GM23338 (cell line): ENCODE results near the gene MYOF. TPM values are rescaled to one million over a fixed set of nuclear protein-coding genes. Genes with fewer than 3 reads are reported as not detected.

ENCODE experiments used
- ATAC-seq: fragments of 200-7000 bp; cut with Tn5 transposase; 3 replicates; pipeline ENCODE4 v1.9.1; 2020
- DNase-seq: peaks from one replicate; pipeline ENCODE4 v3.0.0-alpha.2; 2015; ENCODE audit warnings: low spot score
- H2AFZ ChIP-seq: fragments of 200-600 bp; sonication (generic); 2 replicates; pipeline ENCODE4 v1.8.0; 2016; ENCODE audit warnings: antibody characterized with exemption, mild to moderate bottlenecking, moderate library complexity
- H3F3A ChIP-seq: fragments of 200-600 bp; sonication (generic); replicated peaks from 2 replicates; pipeline ENCODE4 v1.8.0; 2017; ENCODE audit warnings: antibody characterized with exemption, mixed run types, low read depth
- H3K27ac ChIP-seq: fragments of 200-600 bp; sonication (generic); 2 replicates; pipeline ENCODE4 v1.6.1; 2016; ENCODE audit warnings: low read depth
- H3K27me3 ChIP-seq: fragments of 200-600 bp; sonication (generic); 2 replicates; pipeline ENCODE4 v1.8.0; 2016; ENCODE audit warnings: mild to moderate bottlenecking, mixed run types, moderate library complexity; ENCODE audit not compliant: insufficient read depth
- H3K36me3 ChIP-seq: fragments of 200-600 bp; sonication (generic); 2 replicates; pipeline ENCODE4 v1.8.0; 2016; ENCODE audit warnings: mild to moderate bottlenecking; ENCODE audit not compliant: insufficient read depth
- H3K4me1 ChIP-seq: fragments of 200-600 bp; sonication (generic); 2 replicates; pipeline ENCODE4 v1.8.0; 2016; ENCODE audit warnings: mild to moderate bottlenecking, moderate library complexity; ENCODE audit not compliant: insufficient read depth
- H3K4me2 ChIP-seq: fragments of 200-600 bp; sonication (generic); 2 replicates; pipeline ENCODE4 v1.7.1; 2017; ENCODE audit warnings: mixed run types
- H3K4me3 ChIP-seq: fragments of 200-600 bp; sonication (generic); 2 replicates; pipeline ENCODE4 v1.6.1; 2016; ENCODE audit warnings: mixed run types
- H3K79me2 ChIP-seq: fragments of 200-600 bp; sonication (generic); replicated peaks from 2 replicates; pipeline ENCODE4 v1.8.0; 2017; ENCODE audit warnings: mild to moderate bottlenecking; ENCODE audit not compliant: insufficient read depth
- H3K9me2 ChIP-seq: fragments of 200-600 bp; sonication (generic); 2 replicates; pipeline ENCODE4 v1.8.0; 2017; ENCODE audit not compliant: insufficient read depth
- H4K20me1 ChIP-seq: fragments of 200-600 bp; sonication (generic); replicated peaks from 2 replicates; pipeline ENCODE4 v1.8.0; 2017; ENCODE audit warnings: mild to moderate bottlenecking; ENCODE audit not compliant: insufficient read depth
- H3K27ac Mint-ChIP-seq: 2 replicates; pipeline ENCODE4 v1.8.0; 2020; ENCODE audit warnings: inconsistent platforms, mild to moderate bottlenecking, moderate library complexity, mixed read lengths
- H3K27me3 Mint-ChIP-seq: 3 replicates; pipeline ENCODE4 v1.8.0; 2022; ENCODE audit warnings: low read depth, mild to moderate bottlenecking, moderate library complexity, mixed read lengths, inconsistent platforms; ENCODE audit not compliant: insufficient read depth, poor library complexity
- H3K36me3 Mint-ChIP-seq: 3 replicates; pipeline ENCODE4 v1.8.0; 2021; ENCODE audit warnings: low read depth, mild to moderate bottlenecking, inconsistent platforms, moderate library complexity, mixed read lengths
- H3K4me1 Mint-ChIP-seq: 3 replicates; pipeline ENCODE4 v1.8.0; 2020; ENCODE audit warnings: mild to moderate bottlenecking, inconsistent platforms, mixed read lengths
- H3K4me3 Mint-ChIP-seq: 3 replicates; pipeline ENCODE4 v1.8.0; 2021; ENCODE audit warnings: moderate library complexity, mild to moderate bottlenecking, inconsistent platforms, mixed read lengths
- H3K9me3 Mint-ChIP-seq: 3 replicates; pipeline ENCODE4 v1.8.0; 2020; ENCODE audit warnings: moderate library complexity, mild to moderate bottlenecking, inconsistent platforms, mixed read lengths
- CTCF ChIP-seq, 2 experiments: fragments of 200-600 bp in 1 of 2; sonication (generic) in 1 of 2; conservative IDR thresholded peaks; 2 replicates each; pipeline versions ENCODE4 v1.5.1 to v1.6.1; 2016 to 2017; ENCODE audit warnings: antibody characterized with exemption in 2 of 2, low read depth in 2 of 2, mild to moderate bottlenecking in 2 of 2, moderate library complexity in 1 of 2
- EZH2phosphoT487 ChIP-seq: fragments of 200-600 bp; sonication (generic); IDR thresholded peaks from one replicate; pipeline ENCODE4 v1.8.1; 2018; ENCODE audit warnings: antibody characterized with exemption; ENCODE audit not compliant: unreplicated experiment
- NANOG ChIP-seq: IDR thresholded peaks from 2 replicates; pipeline ENCODE4 v1.6.1; 2016; ENCODE audit warnings: antibody characterized with exemption, borderline replicate concordance
- REST ChIP-seq: IDR thresholded peaks from one replicate; pipeline ENCODE4 v1.6.1; 2018; ENCODE audit warnings: antibody characterized with exemption; ENCODE audit not compliant: unreplicated experiment
- ZNF331 ChIP-seq: fragments of 250-450 bp; sonication (Bioruptor Pico); IDR thresholded peaks from 2 replicates; pipeline ENCODE4 v1.5.0; 2020; ENCODE audit warnings: low read depth, mild to moderate bottlenecking, moderate library complexity
- ZNF462 ChIP-seq: fragments of 250-450 bp; sonication (Bioruptor Pico); IDR thresholded peaks from 2 replicates; pipeline ENCODE4 v1.5.0; 2020; ENCODE audit warnings: mild to moderate bottlenecking, moderate library complexity
- polyA plus RNA-seq: library from polyadenylated mRNA; unstranded; fragments of >200 nt; fragmentation: Nextera tagmentation; extraction: Ambion mirVana; gene quantifications from 2 replicates; pipeline ENCODE4 v1.2.1, GENCODE V29; 2016
- total RNA-seq: library from RNA; depleted of rRNA; stranded (reverse); fragments of >200 nt; shearing (Covaris generic); gene quantifications from 2 replicates; pipeline ENCODE4 v1.2.3, GENCODE V29; 2014

Gene MYOF
- total and polyA plus RNA-seq, 2 experiments from 2014 or later: 0.82 to 1.4 TPM

GRCh38 chr10:93342921-93343320 lies 139.2 kb downstream of the MYOF start:
- Histone ChIP-seq H3K9me2 (no peaks in the 10 kb centered on the region), H2AFZ (no peak overlapping the region), H3K4me3 (no peak overlapping the region), H3K27me3 (no peaks in the 10 kb centered on the region), H3K27ac (no peak overlapping the region), H3K4me1 (0 out of 2 replicates have a peak, but pooled peaks cover 4% of the 10 kb centered on the region), H3K36me3 (no peaks in the 10 kb centered on the region), H3F3A (no peaks in the 10 kb centered on the region), H3K4me2 (no peak overlapping the region), H3K79me2 (no peaks in the 10 kb centered on the region), H4K20me1 (no peaks in the 10 kb centered on the region)
- H3K27ac Mint-ChIP-seq: no peak overlapping the region
- DNase-seq (no peak), ATAC-seq (no peak)
- no peak for TF ChIP-seq ZNF331 (CRISPR knock-in tag)
- TF ChIP-seq ZNF462: no peak
- TF ChIP-seq CTCF (conservative IDR thresholded peaks at IDR 0.05; ENCODE audit: low read depth in 2 of 2): no peak
- TF ChIP-seq REST: no peak
- no peak for TF ChIP-seq EZH2phosphoT487
- no peak for TF ChIP-seq NANOG
- H3K36me3 Mint-ChIP-seq: no peaks in the 10 kb centered on the region
- peaks cover 8% of the 10 kb centered on the region for H3K4me1 Mint-ChIP-seq
- peaks cover 6% of the 10 kb centered on the region for H3K27me3 Mint-ChIP-seq
- no peak overlapping the region for H3K4me3 Mint-ChIP-seq
- no peaks in the 10 kb centered on the region for H3K9me3 Mint-ChIP-seq
